HuH-7.5 (cell line): ENCODE data around the gene SNRPA1.

Experiments
- DNase-seq: peaks from one replicate; pipeline ENCODE4 v3.0.0; 2011; ENCODE audit warnings: low spot score

SNRPA1 gene

GRCh38 chr15:101318839-101319238, 23.8 kb upstream of the SNRPA1 start:
- no peak for DNase-seq

DNA sequence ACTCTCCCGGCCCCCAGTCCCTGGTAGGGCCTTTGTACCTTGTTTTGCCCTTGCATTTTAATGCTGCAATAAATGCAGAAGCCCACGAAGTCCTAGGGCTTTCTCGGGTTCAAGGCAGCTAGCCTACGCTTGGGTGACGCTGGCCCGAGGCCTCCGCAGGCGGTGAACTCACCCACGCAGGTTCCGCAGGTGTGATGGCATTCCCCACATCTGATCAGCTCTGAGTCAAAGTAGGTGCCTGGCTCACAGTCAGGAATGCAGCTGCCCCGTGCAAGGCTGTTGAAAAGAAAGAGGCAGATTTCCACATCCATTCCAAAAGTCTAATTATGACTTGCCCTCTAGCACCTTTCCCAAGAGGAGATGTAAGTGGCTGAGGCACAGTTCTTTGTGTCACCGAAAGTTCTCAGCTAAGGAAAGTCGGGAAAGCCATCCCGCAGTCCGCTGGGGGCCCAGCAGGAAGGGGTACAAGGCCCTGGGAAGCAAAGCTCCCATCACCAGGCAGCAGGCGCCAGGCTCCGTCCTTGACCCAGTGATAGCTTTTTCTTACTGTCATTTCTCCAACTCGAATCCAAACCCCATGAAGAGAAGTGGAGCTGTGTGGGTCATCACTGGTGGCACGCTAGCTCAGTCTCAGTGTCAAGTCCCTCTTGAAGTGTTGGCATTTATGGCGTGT, 23.2 kb upstream of the SNRPA1 start:
- no peak for DNase-seq

DNA sequence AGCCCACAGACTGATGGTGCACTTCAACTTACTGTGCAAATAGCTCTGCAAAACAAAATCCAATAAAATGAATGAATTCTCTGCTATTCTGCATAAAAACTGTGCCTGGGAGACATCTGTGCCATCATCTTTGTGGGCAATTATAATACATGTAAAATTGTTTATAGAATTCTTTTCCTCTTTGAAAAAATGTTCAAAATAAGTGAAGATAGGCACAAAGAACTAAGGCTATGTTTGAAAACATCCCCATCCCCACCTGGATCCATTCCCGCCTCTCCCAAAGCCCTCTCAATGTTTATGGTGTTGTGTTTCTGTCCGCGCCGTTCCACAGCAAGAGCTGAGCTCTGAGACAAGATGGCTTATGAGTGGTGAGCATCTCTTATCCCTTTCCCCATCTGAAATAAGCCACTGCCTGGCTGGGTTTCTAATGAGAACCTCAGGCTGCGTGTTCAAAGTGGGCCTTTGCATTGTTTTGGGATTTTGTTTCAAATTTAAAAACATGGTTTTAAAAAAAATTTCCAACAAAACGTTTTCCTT, 22.4 kb upstream of the SNRPA1 start:
- DNase-seq = no peak

DNA sequence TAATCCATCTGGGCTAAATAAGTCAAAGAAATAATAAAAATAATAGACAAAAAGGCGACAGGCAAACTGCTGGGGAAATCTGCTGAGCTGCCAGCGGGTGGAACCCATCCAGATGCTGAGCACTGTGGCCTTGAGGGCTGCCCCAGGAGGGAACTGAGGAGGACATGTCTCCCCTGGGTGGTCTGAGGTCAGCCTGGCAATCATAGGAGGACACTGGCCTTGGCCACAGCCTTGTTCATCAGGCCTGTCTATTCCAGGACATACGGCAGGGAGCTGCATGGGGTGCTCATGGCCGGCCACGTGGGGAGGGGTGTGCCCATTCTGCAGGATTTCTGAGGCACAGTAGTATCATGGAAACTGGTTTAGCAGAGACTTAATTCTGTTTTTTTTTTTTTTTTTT, 21.5 kb upstream of the SNRPA1 start:
- DNase-seq = no peak

- DNase-seq = no peak
Measured at GRCh38 chr15:101315736-101316135, 20.7 kb upstream of the SNRPA1 start.

DNA sequence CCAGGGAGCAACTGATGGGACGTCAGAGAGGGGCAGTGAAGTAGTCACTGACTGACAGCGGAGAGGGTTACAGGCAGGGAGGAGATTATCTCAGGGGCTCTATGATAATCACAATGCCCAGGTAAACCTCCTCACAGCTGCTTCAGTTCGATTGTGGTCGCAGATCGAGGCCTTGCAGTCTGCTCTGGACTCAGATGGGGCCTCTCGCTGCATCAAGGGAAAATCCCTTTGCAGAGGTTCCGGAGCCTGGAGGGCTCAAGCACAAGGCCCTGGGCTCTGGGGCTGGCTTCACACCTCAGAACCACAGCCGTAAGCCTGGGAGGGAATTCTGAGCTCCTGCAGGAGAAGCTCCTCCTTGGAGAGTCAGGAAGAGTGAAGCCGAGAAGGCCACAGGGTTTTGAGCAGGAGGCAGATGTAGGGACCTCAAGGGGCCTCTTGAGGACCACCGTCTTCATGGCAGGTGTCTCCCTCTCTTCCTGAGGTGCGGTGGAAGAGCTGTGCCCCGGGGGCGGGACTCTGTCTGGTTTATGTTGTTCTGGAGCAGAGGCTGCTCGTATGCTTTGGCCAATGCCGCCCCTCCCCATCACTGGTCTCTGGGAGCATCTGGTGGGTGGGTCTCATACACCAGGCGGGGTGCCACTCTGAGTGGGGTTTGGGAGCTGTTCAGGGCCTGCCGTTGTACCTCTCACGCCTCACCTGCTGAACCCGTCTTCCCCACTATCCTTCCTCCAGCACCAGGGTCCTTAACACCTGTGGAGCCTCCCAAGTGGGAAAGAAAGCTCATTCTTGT, 19.5 kb upstream of the SNRPA1 start:
- DNase-seq = no peak

DNA sequence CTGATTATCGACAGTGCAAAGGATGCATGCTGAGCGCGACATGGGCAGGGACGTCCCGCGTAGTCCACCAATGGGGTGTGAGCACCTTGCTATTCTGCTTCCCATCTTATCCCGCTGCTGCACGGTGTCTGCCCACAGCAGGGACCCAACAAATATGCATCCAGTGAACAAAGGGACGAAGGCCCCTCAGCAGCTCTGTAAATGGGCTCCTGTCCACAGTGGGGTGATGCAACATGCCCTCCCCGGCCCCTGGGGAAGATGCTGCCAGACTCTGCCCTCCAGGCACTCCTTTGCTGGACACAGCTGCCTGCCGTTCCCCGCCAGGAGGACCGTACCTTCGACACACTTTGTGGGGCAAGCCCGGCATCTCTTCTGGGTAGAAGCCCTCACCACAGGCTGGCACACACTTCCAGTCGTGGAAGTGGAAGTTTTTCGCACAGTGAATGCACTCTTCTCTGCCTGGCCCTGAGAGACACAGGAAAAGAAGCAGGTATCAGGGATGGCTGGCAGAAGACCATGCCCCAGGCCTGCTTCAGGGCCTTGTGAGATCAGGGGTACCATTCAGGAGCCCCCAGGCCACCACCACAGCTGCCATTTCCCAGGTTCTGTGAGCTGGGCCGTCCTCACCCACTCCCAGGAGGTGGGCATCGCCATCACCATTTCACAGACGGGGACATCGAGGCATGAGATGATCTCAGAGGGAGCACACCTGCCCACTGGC, 18.2 kb upstream of the SNRPA1 start:
- DNase-seq = no peak

GRCh38 chr15:101310508-101310907, 15.5 kb upstream of the SNRPA1 start:
- DNase-seq = no peak

GRCh38 chr15:101310161-101310480, 15.1 kb upstream of the SNRPA1 start:
- no peak for DNase-seq

- no peak for DNase-seq
Measured at GRCh38 chr15:101309436-101310160, 14.6 kb upstream of the SNRPA1 start.

GRCh38 chr15:101308604-101309435, 13.8 kb upstream of the SNRPA1 start:
- no peak for DNase-seq

DNA sequence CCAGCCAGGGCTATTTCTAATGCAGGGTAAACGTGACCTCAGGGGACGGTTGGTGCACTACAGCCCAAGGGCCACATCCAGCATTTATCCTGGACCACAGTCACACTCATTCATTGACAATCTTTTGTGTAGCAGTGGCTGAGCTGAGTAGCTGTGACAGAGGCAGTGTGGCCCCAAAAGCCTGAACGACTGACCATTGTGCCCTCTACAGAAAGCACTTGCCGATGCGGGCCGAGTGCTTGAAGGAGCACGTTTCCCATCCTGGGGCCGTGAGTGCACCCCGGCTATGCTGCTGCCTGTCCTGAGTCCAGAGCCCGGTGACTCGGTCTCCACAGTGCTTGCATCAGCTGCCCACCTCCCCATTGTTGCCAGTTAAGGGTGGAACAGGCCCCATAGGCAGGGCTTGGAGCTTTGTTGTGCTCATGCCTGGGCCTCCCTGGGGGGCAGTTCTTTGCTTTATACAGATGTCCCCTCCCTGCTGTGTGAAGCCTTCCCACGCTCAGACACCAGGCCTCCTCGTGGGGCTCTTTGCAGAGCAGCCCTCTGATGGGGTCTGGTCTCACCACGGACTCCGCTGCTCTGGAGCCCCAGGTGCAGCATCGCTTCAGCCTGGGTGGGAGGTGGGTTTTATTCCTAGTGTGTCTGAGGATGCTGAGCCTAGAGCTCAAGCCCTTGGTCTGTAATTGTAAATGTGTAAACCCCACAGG, 13.0 kb upstream of the SNRPA1 start:
- no peak for DNase-seq

- DNase-seq = no peak
Measured at GRCh38 chr15:101307048-101307896, 12.2 kb upstream of the SNRPA1 start.

- DNase-seq = no peak
Measured at GRCh38 chr15:101306341-101307047, 11.4 kb upstream of the SNRPA1 start.

GRCh38 chr15:101305820-101306255, 10.8 kb upstream of the SNRPA1 start:
- DNase-seq = no peak

DNA sequence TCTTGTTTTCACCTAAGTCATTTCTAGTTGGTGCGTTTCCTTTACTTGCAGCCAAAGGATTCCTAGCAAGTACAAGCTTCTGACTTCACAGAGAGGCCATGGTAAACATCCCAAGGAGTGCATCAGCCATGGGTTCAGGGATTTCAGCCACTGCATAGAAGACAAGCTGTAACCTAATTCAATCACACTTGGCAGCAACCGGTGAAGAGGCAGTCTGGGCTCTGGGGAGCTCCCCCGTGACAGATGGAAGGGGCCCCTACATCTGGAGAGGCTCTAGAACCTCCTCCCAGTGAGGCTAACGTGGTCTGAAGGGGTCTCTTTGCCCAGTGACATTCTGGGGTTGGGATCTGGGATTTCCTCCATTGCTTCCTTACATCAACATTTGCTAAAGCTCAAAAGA, 8.4 kb upstream of the SNRPA1 start:
- DNase-seq = no peak

- no peak for DNase-seq
Measured at GRCh38 chr15:101296418-101297405, 1.7 kb upstream of the SNRPA1 start.
